ENCODE results near the gene KIF26B.
"Not testable (repeated sequence)": the region's sequence is repeated elsewhere in the genome, so short reads cannot be mapped to it uniquely, and the experiment has no call there.

Gene KIF26B

GRCh38 chr1:245691897-245692296 is 537.1 kb downstream of the KIF26B start:
- DNase-seq: no peak

GRCh38 chr1:245692318-245692717 is 537.5 kb downstream of the KIF26B start:
- no peak for DNase-seq

DNA sequence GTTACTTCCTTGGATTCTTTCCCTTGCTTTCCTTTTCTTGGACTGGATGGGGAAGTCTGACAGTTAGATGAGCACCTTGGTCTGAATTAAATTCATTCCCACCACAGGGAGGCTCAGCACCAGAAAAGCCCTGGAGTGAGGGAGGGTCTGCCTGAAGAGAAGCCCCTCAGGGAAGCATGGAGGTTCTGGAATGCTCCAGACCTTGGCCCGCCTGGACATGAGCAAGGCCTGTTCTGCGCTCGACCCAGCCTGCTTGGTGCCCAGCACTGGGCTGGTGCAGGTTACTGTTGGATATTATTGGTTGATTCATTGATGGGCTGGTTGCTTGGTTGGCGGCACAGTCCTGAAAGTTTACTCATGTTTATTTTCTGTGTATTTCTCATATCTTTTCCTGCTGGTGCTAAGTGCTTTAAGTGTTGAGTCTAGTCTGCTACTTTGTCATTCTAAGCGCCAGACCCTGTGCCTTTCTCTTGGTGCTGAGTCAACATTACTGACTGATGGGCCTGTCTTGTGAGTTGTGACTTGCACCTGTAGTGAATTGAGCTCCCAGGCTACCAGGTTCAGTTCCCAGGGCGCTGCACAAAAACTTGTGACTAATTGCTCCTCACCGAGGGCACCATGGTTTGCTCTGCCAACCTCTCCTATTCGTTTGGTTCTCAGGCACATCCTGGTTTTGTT is 538.5 kb downstream of the KIF26B start:
- DNase-seq: no peak

- no peak for DNase-seq
Observed at GRCh38 chr1:245693941-245694752, 539.4 kb downstream of the KIF26B start.

- DNase-seq: no peak
Observed at GRCh38 chr1:245694753-245695195, 540.0 kb downstream of the KIF26B start.

- no peak for DNase-seq
Observed at GRCh38 chr1:245695211-245695610, 540.4 kb downstream of the KIF26B start.

GRCh38 chr1:245695701-245696100 is 540.9 kb downstream of the KIF26B start:
- not testable (repeated sequence) for DNase-seq

GRCh38 chr1:245698116-245698515 is 543.3 kb downstream of the KIF26B start:
- no peak for DNase-seq

DNA sequence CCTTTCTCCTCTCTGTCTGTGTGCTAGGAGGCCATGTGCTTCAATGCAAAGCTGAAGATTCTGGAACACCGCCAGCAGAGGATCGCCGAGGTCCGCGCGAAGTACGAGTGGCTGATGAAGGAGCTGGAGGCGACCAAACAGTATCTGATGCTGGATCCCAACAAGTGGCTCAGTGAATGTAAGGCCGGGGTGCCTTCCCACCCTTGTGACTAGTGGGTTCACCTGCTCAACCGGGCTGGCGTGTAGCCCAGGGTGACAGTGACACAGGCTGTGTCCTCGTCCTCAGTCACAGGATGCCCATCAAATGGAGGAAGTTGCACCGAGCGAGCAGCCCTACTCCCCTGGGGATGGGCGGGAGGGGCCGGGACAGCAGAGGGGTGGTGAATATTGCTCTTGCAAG is 544.1 kb downstream of the KIF26B start:
- DNase-seq: peak; percentile 47

DNA sequence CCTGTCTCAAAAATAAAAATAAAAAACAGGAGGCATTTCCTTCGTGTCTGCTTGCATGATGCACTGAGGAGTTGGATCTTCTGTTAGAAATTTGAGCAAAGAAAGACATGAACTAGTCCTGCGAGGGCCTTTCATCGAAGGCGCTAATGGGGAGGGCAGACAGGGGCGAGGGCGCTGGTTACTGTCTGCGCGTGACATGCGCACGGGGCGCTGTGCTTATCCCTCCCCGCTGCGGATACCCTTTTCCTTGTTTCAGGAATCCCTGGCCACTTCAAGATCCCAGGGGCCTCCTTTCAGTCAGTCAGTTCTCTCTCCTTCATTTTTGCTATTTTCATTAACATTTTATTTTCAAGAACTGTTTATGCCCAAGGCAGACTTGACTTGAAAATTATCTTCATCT is 545.8 kb downstream of the KIF26B start:
- no peak for DNase-seq

- no peak for DNase-seq
Observed at GRCh38 chr1:245701631-245702030, 546.8 kb downstream of the KIF26B start.

DNA sequence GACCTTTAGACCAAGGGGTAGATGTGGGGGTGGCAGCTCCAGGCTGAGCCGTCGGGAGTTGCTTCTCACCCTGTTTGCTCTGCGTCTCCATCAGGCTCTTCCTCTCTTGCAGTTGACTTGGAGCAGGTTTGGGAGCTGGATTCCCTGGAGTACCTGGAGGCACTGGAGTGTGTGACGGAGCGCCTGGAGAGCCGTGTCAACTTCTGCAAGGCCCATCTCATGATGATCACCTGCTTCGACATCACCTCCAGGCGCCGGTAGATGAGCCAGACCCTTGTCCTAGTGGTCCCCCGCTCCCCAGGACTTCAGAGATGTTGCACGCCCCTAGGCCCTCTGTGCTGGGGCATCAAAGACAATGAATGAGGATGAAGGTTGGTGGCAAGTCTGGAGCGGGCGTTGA is 547.6 kb downstream of the KIF26B start:
- no peak for DNase-seq

GRCh38 chr1:245704341-245704740 is 549.6 kb downstream of the KIF26B start:
- DNase-seq: no peak

GRCh38 chr1:245704765-245705164 is 550.0 kb downstream of the KIF26B start:
- DNase-seq: no peak

GRCh38 chr1:245707941-245708340 is 553.2 kb downstream of the KIF26B start:
- DNase-seq: no peak

- DNase-seq: no peak
Observed at GRCh38 chr1:245710961-245711903, 556.4 kb downstream of the KIF26B start.

DNA sequence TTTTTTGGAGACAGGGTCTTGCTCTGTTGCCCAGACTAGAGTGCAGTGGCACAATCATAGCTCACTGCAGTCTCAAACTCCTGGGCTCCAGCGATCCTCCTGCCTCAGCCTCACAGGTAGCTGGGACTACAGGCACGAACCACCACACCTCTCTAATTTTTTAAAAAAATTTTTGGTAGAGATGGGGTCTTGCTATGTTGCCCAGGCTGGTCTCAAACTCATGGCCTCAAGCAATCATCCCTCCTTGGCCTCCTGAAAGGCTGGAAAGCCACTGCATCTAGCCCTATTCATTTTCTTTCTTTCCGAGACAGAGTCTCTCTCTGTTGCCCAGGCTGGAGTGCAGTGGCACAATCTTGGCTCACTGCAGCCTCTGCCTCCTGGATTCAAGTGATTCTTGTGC is 559.2 kb downstream of the KIF26B start:
- not testable (repeated sequence) for DNase-seq

DNA sequence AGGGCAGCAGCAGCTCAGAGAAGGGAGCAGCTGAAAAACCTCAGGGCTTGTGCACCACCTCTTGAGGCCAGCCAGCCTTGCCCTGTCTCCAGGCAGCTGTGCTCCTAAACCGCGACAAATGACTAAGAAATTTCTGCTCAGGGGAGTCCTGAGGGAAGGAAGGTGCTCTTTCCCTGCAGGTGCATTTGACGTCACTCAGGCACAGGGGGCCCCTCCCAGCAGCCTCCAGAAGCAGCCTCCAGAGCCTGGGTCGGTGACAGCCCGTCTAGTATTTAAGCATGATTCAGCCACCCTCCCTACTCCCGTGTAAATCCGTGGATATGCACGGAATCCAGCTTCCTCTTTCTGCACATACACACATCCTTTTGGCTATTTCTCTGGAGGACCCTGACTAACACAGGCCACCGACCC is 560.5 kb downstream of the KIF26B start:
- no peak for DNase-seq

DNA sequence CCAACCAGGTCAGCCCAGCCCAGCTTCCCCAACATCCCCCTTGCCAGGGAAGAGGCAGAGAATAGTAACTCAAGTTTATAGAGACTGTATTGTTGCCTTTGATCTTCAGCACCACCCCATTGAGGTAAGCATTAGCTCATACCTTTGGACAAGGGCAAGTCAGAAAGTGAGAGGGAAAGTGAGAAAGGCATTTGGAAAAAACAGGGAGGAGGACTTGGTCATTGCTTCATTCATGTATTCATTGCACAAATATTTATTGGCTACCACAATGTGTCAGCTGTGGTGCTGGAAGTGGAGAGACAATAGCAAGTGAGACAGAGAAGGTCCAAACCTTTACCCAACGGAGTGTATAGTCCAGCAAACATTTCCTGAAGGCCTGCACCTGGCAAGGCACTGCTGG is 561.2 kb downstream of the KIF26B start:
- DNase-seq: no peak

DNA sequence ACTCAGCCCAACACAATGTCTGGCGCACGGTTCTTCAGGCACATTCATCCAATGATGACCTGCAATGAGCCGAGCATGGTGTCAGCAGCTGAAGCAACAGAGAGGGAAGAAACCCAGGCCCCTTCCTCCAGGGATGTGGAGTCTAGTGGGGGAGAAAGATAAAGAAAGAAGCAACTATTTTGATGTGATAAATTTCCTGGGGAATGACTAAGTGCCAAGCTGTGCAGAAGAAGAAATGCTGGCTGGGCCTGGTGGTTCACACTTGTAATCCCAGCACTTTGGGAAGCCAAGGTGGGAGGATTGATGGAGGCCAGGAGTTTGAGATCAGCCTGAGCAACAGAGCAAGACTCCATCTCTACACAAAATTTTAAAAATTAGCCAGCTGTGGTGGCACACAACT is 561.8 kb downstream of the KIF26B start:
- no peak for DNase-seq

DNA sequence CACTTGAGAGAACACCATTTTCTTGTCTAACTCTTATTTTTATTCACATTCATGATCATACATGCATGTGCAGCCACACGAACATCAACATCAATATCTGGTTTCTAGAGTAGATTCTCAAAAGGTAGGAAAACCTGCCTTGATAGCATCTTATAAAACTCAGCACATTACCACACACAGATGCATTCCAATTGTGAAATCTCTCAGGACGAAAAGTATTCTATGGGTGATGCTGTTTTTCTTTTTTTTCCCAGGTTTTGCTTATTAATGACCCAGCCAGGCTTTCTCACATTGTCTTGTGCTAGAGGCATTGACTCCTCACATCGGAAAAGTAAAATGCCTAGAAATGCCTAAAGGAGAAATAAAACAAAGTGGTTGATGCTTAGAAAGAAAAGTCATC is 562.8 kb downstream of the KIF26B start:
- DNase-seq: no peak

GRCh38 chr1:245718123-245718522 is 563.3 kb downstream of the KIF26B start:
- DNase-seq: no peak

GRCh38 chr1:245718951-245719350 is 564.2 kb downstream of the KIF26B start:
- DNase-seq: no peak

Data from NCI-H2029 treated with DMSO at 0.1 percent for 48 hours (cell line).